HepG2 (cell line): ENCODE data around the gene FBXW4. TPM values are rescaled to one million over a fixed set of nuclear protein-coding genes. Genes with fewer than 3 reads are reported as not detected.

Experiments used
- ATAC-seq: fragments of 200-7000 bp; cut with Tn5 transposase; 3 replicates; pipeline ENCODE4 v1.9.1; 2020; ENCODE audit warnings: mild to moderate bottlenecking, moderate library complexity
- BruUV-seq: library from RNA; stranded (reverse); fragments of 400-500 nt; replicated peaks from 2 replicates; lab custom pipeline; 2021; lab: Mats Ljungman, UMichigan
- CTCF ChIA-PET: fragments of 300-600 bp; formaldehyde crosslinking; extraction: SDS; loops from one replicate; lab custom pipeline; 2021; ENCODE audit warnings: low total read pairs, inconsistent platforms, low intra/inter-chr PET ratio; lab: Yijun Ruan, JAX
- POLR2A ChIA-PET: fragments of 350-600 bp; sonication (Branson Sonifier 250); formaldehyde crosslinking; loops from one replicate; lab custom pipeline; 2020; ENCODE audit warnings: antibody characterized with exemption, inconsistent platforms; lab: Yijun Ruan, JAX
- DNase-seq: peaks from one replicate; pipeline ENCODE4 v3.0.0-alpha.2; 2015; ENCODE audit warnings: low spot score
- FAIRE-seq: peaks from 3 replicates; lab custom pipeline; 2011; peaks lifted over from hg19 to GRCh38; lab: Jason Lieb, UNC
- H2AFZ ChIP-seq: one replicate; pipeline ENCODE4 v1.6.1; 2011; ENCODE audit warnings: low read length, inconsistent platforms
- H3K27ac ChIP-seq: fragments of 300-600 bp; 3 replicates; pipeline ENCODE4 v1.8.0; 2011; ENCODE audit warnings: mixed run types, mild to moderate bottlenecking, mixed read lengths, low read length, inconsistent platforms; ENCODE audit not compliant: insufficient read depth; ENCODE audit errors: extremely low read length
- H3K27me3 ChIP-seq, 2 experiments: fragments of 200-600 bp in 1 of 2; 2 replicates in 1 of 2; 3 replicates in 1 of 2; pipeline versions ENCODE4 v1.6.0 to v1.8.0; 2011; ENCODE audit warnings: low read length in 2 of 2, mild to moderate bottlenecking in 2 of 2, moderate library complexity in 2 of 2, inconsistent platforms in 1 of 2; ENCODE audit not compliant: insufficient read depth in 2 of 2, control insufficient read depth in 1 of 2
- H3K36me3 ChIP-seq, 2 experiments: fragments of 200-600 bp in 1 of 2; replicated peaks in 1 of 2; 2 replicates in 1 of 2; 3 replicates in 1 of 2; pipeline versions ENCODE4 v1.5.1 to v1.8.0; 2011; ENCODE audit warnings: low read length in 2 of 2, inconsistent platforms in 1 of 2; ENCODE audit not compliant: insufficient read depth in 2 of 2, control insufficient read depth in 1 of 2
- H3K4me1 ChIP-seq: 2 replicates; pipeline ENCODE4 v1.5.1; 2012; ENCODE audit warnings: low read length, inconsistent platforms; ENCODE audit not compliant: insufficient read depth
- H3K4me2 ChIP-seq: 2 replicates; pipeline ENCODE4 v1.6.0; 2011; ENCODE audit warnings: low read depth, low read length, inconsistent platforms
- H3K4me3 ChIP-seq, 3 experiments: fragments of 200-600 bp in 1 of 3; sonication (generic), shearing (Covaris generic) in 1 of 3; replicated peaks in 1 of 3; 2 replicates each; pipeline ENCODE4 v1.5.1; 2011 to 2016; ENCODE audit warnings: low read length in 3 of 3, inconsistent platforms in 2 of 3, low read depth in 2 of 3, mild to moderate bottlenecking in 2 of 3, control low read depth in 1 of 3, mixed read lengths in 1 of 3; ENCODE audit not compliant: insufficient read depth in 1 of 3
- H3K79me2 ChIP-seq: one replicate; pipeline ENCODE4 v1.6.1; 2011; ENCODE audit warnings: low read length, inconsistent platforms; ENCODE audit not compliant: insufficient read depth
- H3K9ac ChIP-seq: 2 replicates; pipeline ENCODE4 v1.6.0; 2011; ENCODE audit warnings: mild to moderate bottlenecking, low read depth, low read length, inconsistent platforms; ENCODE audit not compliant: insufficient read depth
- H3K9me3 ChIP-seq: 2 replicates; pipeline ENCODE4 v1.5.1; 2012; ENCODE audit warnings: mild to moderate bottlenecking, low read length
- H4K20me1 ChIP-seq: 2 replicates; pipeline ENCODE4 v1.6.0; 2011; ENCODE audit warnings: inconsistent platforms, mild to moderate bottlenecking, low read length, moderate library complexity; ENCODE audit not compliant: insufficient read depth
- GMEB2 ChIP-seq: IDR thresholded peaks from 2 replicates; pipeline ENCODE4 v1.6.1; 2016; ENCODE audit warnings: missing biosample characterization, missing genetic modification reagents, low read depth
- REXO4 ChIP-seq: sonication (generic); formaldehyde crosslinking; IDR thresholded peaks from 2 replicates; pipeline ENCODE4 v1.8.0; 2022; ENCODE audit warnings: missing genetic modification reagents, mild to moderate bottlenecking, borderline replicate concordance
- SP1 ChIP-seq, 2 experiments: fragments of 450-650 bp in 1 of 2; sonication (generic) in 1 of 2; formaldehyde crosslinking in 1 of 2; IDR thresholded peaks; 2 replicates each; pipeline versions ENCODE4 v1.4.0 to v1.6.1; 2016 to 2020; ENCODE audit warnings: missing genetic modification reagents in 1 of 2
- ZBTB34 ChIP-seq: sonication (generic); formaldehyde crosslinking; IDR thresholded peaks from 2 replicates; pipeline ENCODE4 v1.8.0; 2022; ENCODE audit warnings: mild to moderate bottlenecking, missing genetic modification reagents
- ZNF20 ChIP-seq: sonication (generic); formaldehyde crosslinking; IDR thresholded peaks from 2 replicates; pipeline ENCODE4 v1.4.0; 2020; ENCODE audit warnings: mild to moderate bottlenecking, moderate library complexity, missing genetic modification reagents
- ZNF484 ChIP-seq: sonication (generic); formaldehyde crosslinking; IDR thresholded peaks from 2 replicates; pipeline ENCODE4 v1.5.1; 2020; ENCODE audit warnings: mild to moderate bottlenecking, low read depth, missing genetic modification reagents, borderline replicate concordance
- ZSCAN25 ChIP-seq: sonication (generic); formaldehyde crosslinking; IDR thresholded peaks from 2 replicates; pipeline ENCODE4 v1.8.0; 2022; ENCODE audit warnings: mild to moderate bottlenecking, missing genetic modification reagents
- WGBS: methylation state at CpG from one replicate; pipeline ENCODE4 v1.1.6; 2017; ENCODE audit warnings: low lambda C conversion rate; 5-methylcytosine and 5-hydroxymethylcytosine counted together
- in situ Hi-C: cut with HindIII; loops from 2 replicates; pipeline ENCODE4 v1.10.0; 2017; ENCODE audit warnings: low pct_unique_long_range_greater_than_20kb; ENCODE audit not compliant: extremely low pct_ligation_motif_present
- intact Hi-C: fragments of 100-400 bp; cut with micrococcal nuclease; formaldehyde crosslinking; loops from one replicate; pipeline ENCODE4 v1.10.0; 2022; ENCODE audit not compliant: unreplicated experiment
- polyA plus RNA-seq, 8 experiments: library from polyadenylated mRNA; depleted of rRNA in 3 of 8; stranded (reverse) in 7 of 8; unstranded in 1 of 8; fragments of >200 nt; fragmentation: Illumina TruSeq in 4 of 8; extraction: Trizol in 4 of 8; gene quantifications; 2 replicates each; pipeline versions ENCODE4 v1.2.1 to v1.2.3, GENCODE V29; 2011 to 2016; ENCODE audit warnings: low read depth in 4 of 8, missing spikeins in 1 of 8, mixed read lengths in 1 of 8; ENCODE audit not compliant: insufficient read depth in 1 of 8
- total RNA-seq, 5 experiments: library from RNA; depleted of rRNA; stranded (reverse); fragments of >200 nt; fragmentation: Illumina TruSeq; extraction: Trizol; gene quantifications; 2 replicates each; pipeline ENCODE4 v1.2.3, GENCODE V29; 2016; ENCODE audit warnings: low read depth in 1 of 5

FBXW4 gene
- total and polyA plus RNA-seq, 2 of the 13 experiments (the other 11 are each of a cell fraction or from before 2014, with no cell fraction given), result 23.5 to 33.7 TPM

GRCh38 chr10:101653536-101653935 is 41.4 kb downstream of the FBXW4 start:
- CTCF ChIA-PET, result no interaction called here
- DNase-seq (no peak), ATAC-seq (no peak), FAIRE-seq (no peak)
- in situ Hi-C loops, result no loop called here
- Histone ChIP-seq H3K4me2 (no peak overlapping the region), H3K4me1 (no peaks in the 10 kb centered on the region), H3K27ac (no peak overlapping the region), H4K20me1 (no peaks in the 10 kb centered on the region), H3K27me3 (no peaks in the 10 kb centered on the region), H3K79me2 (no peaks in the 10 kb centered on the region), H2AFZ (no peak overlapping the region), H3K9ac (no peak overlapping the region), H3K36me3 (peaks cover 2 to 30% of the 10 kb centered on the region in 2 experiments; a peak in 3 of 5 replicates), H3K9me3 (no peaks in the 10 kb centered on the region), H3K4me3 (no peak overlapping the region)
- intact Hi-C loops, result no loop called here
- TF ChIP-seq SP1 (IDR thresholded peaks at IDR 0.05), result no peak
- TF ChIP-seq SP1 (CRISPR knock-in tag; IDR thresholded peaks at IDR 0.05), result no peak
- no peak for TF ChIP-seq ZSCAN25 (CRISPR knock-in tag)
- no peak for TF ChIP-seq ZBTB34
- no peak for TF ChIP-seq ZNF20 (CRISPR knock-in tag)
- no peak for TF ChIP-seq ZNF484 (CRISPR knock-in tag)
- no peak for TF ChIP-seq GMEB2 (CRISPR knock-in tag)
- TF ChIP-seq REXO4 (CRISPR knock-in tag), result no peak
- 95% methylated on average over 6 of the region's 8 CpGs for whole genome bisulfite sequencing
- POLR2A ChIA-PET, result no interaction called here
- no TSS peak for BruUV-seq
